Stimulated activated CD8-positive, alpha-beta memory T cell treated with anti-CD3 and anti-CD28 coated beads, Interleukin-15, amount 100 ng/mL, for 48 hours (primary cell): Measurements from ENCODE around the gene CYP4F8.

Experiments used
- DNase-seq, 2 donors: peaks; one replicate each; pipeline ENCODE4 v3.0.0-alpha.2; 2020; ENCODE audit warnings: low read depth in 2 of 2

Gene CYP4F8

GRCh38 chr19:15616627-15617270 is 1.7 kb downstream of the CYP4F8 start:
- no peak for DNase-seq

GRCh38 chr19:15618321-15618720 is 3.3 kb downstream of the CYP4F8 start:
- DNase-seq, result no peak

GRCh38 chr19:15621801-15622200 is 6.8 kb downstream of the CYP4F8 start:
- no peak for DNase-seq

GRCh38 chr19:15622991-15623390 is 8.0 kb downstream of the CYP4F8 start:
- DNase-seq, result no peak

- DNase-seq, result no peak
These were observed 8.8 kb downstream of the CYP4F8 start for GRCh38 chr19:15623711-15624318.

GRCh38 chr19:15628236-15629002 is 13.4 kb downstream of the CYP4F8 start:
- DNase-seq, result no peak

GRCh38 chr19:15629003-15629880 is 14.2 kb downstream of the CYP4F8 start:
- DNase-seq, result peak; percentile 68 to 69

- no peak for DNase-seq
These were observed 16.8 kb downstream of the CYP4F8 start for GRCh38 chr19:15631817-15632216.

- DNase-seq, result no peak
These were observed 18.2 kb downstream of the CYP4F8 start for GRCh38 chr19:15633082-15633835.

- no peak for DNase-seq
These were observed 19.1 kb downstream of the CYP4F8 start for GRCh38 chr19:15634105-15634504.

- no peak for DNase-seq
These were observed 20.2 kb downstream of the CYP4F8 start for GRCh38 chr19:15635016-15635805.

- no peak for DNase-seq
These were observed 21.0 kb downstream of the CYP4F8 start for GRCh38 chr19:15636026-15636425.

GRCh38 chr19:15639596-15639995 is 24.6 kb downstream of the CYP4F8 start:
- DNase-seq, result no peak

- no peak for DNase-seq
These were observed 25.4 kb downstream of the CYP4F8 start, which contains the start of gene CYP4F3 for GRCh38 chr19:15640294-15640903. TSS of gene CYP4F3 (plus strand) at chr19:15640897. CDS start at chr19:15641416, 519 bp downstream.

GRCh38 chr19:15640904-15641597 is 26.0 kb downstream of the CYP4F8 start:
- DNase-seq, result no peak

GRCh38 chr19:15641901-15642491 is 27.0 kb downstream of the CYP4F8 start:
- no peak for DNase-seq

- DNase-seq, result no peak
These were observed 27.8 kb downstream of the CYP4F8 start for GRCh38 chr19:15642807-15643206.

- no peak for DNase-seq
These were observed 28.4 kb downstream of the CYP4F8 start for GRCh38 chr19:15643387-15643786.
